ENCODE measurements around the gene KLHL7.

The KLHL7 gene

DNA sequence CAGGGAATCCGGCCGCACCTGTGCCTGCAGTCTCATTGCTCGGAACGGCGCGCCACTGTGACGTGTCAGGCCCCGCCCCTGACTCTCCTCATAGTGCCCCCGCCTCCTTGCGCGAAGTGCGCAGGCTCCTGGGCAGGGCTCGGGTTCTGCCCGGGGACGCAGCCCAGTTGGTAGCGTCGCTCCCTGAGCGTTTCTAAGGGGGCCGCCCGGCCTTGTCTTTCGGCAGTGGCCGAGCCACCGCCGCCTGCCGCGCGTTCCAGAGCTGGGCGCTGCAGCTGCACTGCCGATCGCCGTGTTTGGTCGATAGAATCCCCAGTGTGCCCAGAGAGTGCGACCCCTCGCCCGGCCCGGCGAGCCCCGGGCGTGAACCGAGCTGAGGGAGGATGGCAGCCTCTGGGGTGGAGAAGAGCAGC lies at the start of gene KLHL7:
Gene KLHL7 (plus strand): TSS at position 142 of the 413 bp plus-strand sequence. CDS start 242 bp downstream, at position 384.
- DNase-seq: peak; percentile 98

DNA sequence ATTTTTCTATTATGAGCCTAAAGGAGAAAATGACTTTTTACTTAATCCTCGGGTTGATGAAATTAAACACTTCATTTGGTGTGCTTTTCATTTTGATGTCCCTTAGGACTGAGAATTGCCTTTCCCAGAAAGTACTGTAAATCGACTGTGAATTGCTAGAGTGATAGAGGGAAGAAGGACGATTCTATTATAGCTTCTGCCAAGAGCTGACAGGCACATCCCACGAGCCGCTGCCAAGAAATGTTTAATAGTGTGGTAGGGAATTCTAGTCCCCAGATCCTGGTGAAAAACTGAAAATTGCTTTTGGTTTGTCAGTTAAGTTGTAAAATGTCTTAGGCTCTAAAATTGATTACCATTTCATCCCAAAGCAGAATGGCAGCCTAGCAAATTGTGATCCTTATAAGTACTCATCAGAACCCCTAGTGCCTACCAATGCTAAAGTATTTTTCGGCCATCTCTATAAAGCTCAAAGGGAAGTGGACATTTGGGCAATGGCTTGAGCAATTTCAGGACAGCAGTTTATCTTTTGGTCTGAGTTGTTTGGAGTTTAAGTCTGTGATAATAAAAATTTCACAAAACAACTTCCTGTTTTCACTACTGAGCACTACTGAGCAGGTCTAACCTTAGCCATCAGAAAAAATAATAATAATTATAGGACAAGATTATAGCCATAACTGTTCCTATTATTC lies 47.0 kb upstream of the KLHL7 start:
- no peak for DNase-seq

- no peak for DNase-seq
Observed at GRCh38 chr7:23061327-23061726, 44.3 kb upstream of the KLHL7 start.

DNA sequence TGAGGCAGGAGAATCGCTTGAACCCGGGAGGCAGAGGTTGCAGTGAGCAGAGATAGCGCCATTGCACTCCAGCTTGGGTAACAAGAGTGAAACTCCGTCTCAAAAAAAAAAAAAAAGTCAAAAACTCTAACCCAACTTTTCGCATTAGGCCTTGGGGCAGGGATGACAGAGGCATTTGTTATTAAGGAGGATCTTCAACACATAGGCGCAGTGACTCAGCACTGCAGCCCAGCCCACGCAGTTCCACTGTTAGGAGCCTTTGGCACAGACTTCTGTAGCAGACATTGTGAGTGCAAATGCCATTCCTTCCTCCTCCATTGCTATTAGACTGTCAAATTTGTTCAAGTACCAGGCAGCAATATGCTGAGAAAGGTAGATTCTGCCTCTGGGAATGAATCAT lies 43.1 kb upstream of the KLHL7 start:
- no peak for DNase-seq

- no peak for DNase-seq
Observed at GRCh38 chr7:23065974-23066373, 39.6 kb upstream of the KLHL7 start.

DNA sequence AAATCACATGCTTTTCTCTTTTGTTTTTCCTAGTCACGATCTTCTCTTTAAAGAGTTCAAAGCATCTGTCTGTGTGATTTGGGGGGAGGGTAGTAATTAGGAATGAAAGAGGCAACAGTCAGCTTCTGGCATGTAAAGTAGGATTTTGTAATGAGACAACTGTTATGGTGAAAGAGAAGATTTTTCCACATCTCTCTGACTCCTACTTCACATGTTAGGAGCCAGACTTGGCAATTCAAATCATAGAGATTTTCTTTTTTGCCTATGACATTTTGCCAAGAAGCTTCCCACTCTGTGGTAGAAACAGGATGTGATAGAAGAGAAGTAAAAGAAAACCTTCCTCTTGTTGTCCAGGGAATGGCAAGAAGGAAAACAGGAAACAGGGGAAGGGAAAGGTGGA lies 38.3 kb upstream of the KLHL7 start:
- DNase-seq: no peak

- DNase-seq: no peak
Observed at GRCh38 chr7:23072048-23072447, 33.5 kb upstream of the KLHL7 start.

- no peak for DNase-seq
Observed at GRCh38 chr7:23072922-23073321, 32.7 kb upstream of the KLHL7 start.

DNA sequence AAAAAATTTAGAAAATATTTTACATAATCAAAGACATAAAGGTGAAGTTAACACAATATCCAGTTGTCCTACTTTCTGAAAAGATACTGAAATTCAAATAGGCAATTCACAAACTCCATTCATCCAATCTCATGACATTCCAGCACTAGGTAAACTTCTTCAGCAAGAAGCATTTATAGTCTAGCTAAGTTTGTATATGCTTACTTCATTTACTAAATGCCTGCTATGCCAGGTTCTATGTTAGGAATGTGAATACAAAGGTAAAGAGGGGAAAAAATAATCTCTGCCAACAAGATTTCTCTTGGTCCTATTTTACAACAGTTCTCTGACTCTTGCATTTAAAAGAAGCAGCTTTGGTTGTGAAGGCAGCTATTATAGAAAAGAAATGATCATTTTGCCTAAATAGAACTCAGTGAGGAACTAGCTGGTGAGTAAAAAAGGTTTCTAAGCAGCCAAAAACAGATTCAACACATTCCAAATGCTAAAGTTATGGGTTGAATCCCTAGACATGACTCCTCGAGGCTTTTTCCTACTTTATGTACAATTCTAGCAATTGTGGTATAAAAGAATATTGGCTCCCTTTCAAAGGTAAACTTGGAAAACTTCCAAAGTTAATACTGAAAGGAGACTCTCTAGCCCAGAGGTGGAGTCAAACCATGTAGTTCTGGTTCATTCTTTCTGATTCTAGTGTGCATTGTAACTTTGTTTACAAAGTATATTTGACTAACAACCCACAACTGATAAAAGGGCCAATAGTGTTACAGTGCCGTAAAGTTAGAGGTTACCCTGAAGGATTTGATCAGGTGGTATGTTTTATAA lies 30.9 kb upstream of the KLHL7 start:
- DNase-seq: no peak

- no peak for DNase-seq
Observed at GRCh38 chr7:23075571-23075970, 30.0 kb upstream of the KLHL7 start.

DNA sequence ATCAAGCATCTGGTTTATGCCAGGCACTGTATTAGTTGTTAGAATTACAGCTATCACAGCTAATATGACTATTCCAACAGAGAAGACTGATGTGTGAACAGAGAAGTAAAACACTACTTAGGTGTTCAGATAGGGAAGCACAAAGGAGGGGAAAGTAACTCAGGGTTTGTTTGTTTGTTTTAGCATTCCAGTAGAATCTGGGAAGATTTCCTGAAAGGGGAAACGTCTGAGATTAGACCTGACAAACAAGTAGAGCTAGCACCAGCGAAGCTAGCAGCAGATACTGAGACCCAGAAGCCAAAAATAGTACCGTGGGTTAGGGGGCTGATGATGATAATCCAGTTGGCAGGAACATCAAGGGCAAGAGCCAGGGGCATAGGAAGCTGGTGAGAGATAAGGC lies 28.8 kb upstream of the KLHL7 start:
- no peak for DNase-seq

- no peak for DNase-seq
Observed at GRCh38 chr7:23093111-23093510, 12.5 kb upstream of the KLHL7 start.

- DNase-seq: no peak
Observed at GRCh38 chr7:23093546-23093945, 12.0 kb upstream of the KLHL7 start.

DNA sequence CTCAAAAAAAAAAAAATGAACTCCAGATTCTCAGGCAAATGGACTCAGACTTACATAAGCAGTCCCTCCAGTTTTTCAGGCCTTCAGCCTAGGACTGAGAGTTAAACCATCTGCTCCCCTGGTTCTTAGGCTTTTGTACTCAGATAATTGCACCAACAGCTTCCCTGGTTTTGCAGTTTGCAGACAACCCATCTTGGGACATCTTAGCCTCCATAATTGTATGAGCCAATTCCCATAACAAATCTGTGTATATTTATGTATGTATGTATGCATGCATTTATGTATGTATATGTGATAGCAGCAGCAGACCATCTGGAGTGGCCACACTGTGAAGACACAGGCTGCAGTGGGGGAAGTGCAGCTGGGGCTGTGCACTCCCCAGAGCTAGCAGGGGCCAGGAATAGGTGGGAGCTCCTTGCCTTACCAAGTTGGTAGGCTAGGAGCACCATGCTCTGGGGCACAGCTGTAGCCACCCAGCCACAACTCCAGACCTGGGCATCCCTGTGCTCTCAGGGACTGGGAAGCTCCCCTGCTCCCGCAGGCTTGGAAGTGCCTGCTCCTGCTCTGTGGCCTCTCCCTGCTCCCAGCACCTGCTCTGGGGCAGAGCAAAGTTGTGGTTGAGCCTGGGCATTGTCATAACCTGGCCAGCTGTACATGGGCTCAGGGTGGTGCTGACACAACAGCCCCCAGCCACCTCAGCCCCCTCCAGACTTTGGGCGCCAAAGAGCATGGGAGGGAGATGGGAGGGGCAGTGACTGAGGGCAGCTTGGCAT lies 8.9 kb upstream of the KLHL7 start:
- DNase-seq: no peak

DNA sequence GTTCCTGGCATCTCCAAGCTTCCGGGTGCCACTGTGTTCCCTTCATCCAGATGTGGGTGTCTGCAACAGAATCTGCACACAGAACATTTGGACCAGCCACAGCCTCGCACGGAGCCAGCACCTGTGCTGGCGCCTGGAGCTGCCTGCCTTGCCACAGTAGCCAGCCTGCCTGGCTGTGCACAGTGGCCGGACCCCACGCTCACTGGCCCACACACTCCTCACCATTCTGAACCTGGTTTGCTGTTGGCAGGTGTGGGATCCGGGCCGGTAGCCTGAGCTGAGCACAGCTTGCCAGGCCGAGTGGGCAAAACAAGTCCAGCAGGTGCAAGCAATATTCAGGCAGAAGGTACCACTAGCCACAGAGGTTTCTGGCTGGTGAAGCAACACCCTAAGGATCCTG lies 7.6 kb upstream of the KLHL7 start:
- DNase-seq: no peak

DNA sequence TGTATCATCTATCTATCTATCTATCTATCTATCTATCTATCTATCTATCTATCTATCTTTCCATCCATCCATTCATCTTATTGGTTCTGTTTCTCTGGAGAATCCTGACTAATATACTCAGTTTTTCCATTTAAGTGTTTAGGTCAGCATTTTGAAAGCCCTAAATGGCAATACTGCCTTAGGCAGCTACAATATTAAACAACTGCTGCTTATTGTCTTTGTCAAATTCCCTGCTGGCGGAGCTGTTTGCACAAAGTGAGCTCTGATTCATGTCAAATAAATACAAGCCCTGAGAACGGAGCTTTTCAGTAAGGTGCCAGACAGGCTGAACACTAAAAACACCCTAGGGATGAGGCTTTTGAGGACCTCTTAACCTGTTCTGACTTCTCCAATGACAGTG lies 7.1 kb upstream of the KLHL7 start:
- DNase-seq: no peak

- no peak for DNase-seq
Observed at GRCh38 chr7:23100697-23101096, 4.9 kb upstream of the KLHL7 start.

DNA sequence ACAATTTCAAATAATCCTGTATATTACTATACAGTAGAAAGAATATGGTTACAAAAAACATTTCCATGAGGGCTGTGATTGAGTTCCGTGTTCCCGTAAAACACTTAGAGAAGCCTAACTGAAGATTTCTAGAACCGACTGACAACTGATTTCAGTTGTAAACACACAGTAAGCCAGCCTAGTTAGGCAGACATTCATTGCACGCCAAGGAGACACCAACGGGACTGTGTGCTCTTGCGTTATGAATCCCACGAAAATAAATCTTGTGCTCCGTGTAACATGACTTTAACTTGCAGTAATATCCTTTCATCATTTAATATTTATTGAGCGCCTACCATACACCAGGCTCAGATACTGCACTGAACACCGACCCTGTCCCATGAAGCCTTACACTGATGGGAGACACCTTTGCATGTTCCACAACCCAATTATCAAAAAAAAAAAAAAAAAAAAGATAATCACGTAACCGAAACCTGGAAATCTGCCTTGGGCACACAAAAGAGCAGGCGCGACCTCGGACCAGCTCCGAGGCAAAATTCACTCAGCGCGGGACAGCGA lies 420 bp upstream of the KLHL7 start:
- no peak for DNase-seq

- peak; percentile 62 to 68 for DNase-seq
Observed at GRCh38 chr7:23106057-23106822, 655 bp downstream of the KLHL7 start.

- DNase-seq: no peak
Observed at GRCh38 chr7:23106823-23107663, 1.5 kb downstream of the KLHL7 start.

GRCh38 chr7:23107781-23108180 lies 2.2 kb downstream of the KLHL7 start:
- DNase-seq: no peak

DNA sequence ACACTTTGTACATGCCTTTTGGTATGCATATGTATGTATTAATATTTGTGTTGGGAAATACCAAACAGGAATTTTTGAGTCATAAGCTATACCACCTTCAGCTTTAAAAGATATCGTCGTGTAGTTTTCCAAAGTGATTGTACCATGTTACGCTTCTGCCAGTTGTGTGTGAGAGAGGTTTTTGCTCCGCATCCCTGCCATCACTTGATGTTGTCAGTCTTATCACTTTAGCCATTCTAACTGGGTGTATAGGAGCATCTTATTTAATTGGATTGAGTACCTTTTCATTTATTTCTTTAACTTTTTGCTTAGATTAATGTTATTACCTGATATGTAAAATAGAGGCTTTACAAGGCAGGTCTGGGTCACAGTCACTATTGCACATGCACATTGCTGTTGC lies 3.4 kb downstream of the KLHL7 start:
- no peak for DNase-seq

Measured in activated T-cell treated with anti-CD3 and anti-CD28 coated beads, Interleukin-2, amount 50 U/mL, for 48 hours (primary cell).